Measurements from ENCODE around the gene CLN6. TPM values are rescaled to one million over a fixed set of nuclear protein-coding genes. Genes with fewer than 3 reads are reported as not detected.

Gene CLN6
- total and polyA plus RNA-seq, 2 experiments from 2014 or later, result 3.8 to 17.4 TPM

DNA sequence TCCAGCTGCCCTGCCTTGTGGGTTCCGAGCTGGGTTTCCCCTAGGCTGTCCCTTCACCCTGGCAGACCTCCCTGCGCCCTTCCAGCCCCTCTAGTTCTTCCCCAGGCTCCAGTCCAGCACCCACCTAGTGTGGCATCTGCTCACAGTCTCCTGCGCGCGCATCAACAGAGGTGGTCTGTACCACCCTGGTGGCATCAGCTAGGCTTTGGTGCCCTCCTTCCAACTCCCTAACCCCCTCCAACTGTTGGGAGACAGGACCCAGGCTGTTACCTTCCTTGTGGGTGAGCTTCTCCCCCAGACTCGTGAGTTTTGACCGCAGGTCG lies 32.4 kb downstream of the CLN6 start:
- Histone ChIP-seq H3F3A (ENCODE audit: insufficient read depth) (no peaks in the 10 kb centered on the region), H3K27me3 (replicated peaks; ENCODE audit: insufficient read depth) (no peaks in the 10 kb centered on the region), H3K27ac (no peak overlapping the region), H3K4me1 (ENCODE audit: insufficient read depth) (no peaks in the 10 kb centered on the region), H3K9ac (no peak overlapping the region), H2AFZ (no peak overlapping the region), H4K20me1 (ENCODE audit: insufficient read depth) (no peaks in the 10 kb centered on the region), H3K9me3 (ENCODE audit: low read depth) (no peaks in the 10 kb centered on the region), H3K4me2 (ENCODE audit: unreplicated experiment) (no peak overlapping the region), H3K36me3 (ENCODE audit: low read depth) (no peaks in the 10 kb centered on the region; the same call in 1 of the 2 replicates), H3K79me2 (ENCODE audit: insufficient read depth) (no peaks in the 10 kb centered on the region), H3K9me2 (ENCODE audit: insufficient read depth) (no peaks in the 10 kb centered on the region), H3K4me3 (no peak overlapping the region)
- 81 to 89% methylated on average over 8 of the region's 8 CpGs for WGBS, 2 experiments (ENCODE audit: low coverage in 1 of 2, low lambda C conversion rate in 2 of 2, missing lambda C conversion rate in 2 of 2)
- in situ Hi-C loops (cut with MboI), result no loop called here
- DNase-seq, result no peak
- TF ChIP-seq EZH2phosphoT487 (IDR thresholded peaks at IDR 0.05; ENCODE audit: insufficient read depth, low read depth) (no peak), EZH2 (IDR thresholded peaks at IDR 0.05; ENCODE audit: insufficient read depth, poor library complexity, severe bottlenecking) (no peak)

DNA sequence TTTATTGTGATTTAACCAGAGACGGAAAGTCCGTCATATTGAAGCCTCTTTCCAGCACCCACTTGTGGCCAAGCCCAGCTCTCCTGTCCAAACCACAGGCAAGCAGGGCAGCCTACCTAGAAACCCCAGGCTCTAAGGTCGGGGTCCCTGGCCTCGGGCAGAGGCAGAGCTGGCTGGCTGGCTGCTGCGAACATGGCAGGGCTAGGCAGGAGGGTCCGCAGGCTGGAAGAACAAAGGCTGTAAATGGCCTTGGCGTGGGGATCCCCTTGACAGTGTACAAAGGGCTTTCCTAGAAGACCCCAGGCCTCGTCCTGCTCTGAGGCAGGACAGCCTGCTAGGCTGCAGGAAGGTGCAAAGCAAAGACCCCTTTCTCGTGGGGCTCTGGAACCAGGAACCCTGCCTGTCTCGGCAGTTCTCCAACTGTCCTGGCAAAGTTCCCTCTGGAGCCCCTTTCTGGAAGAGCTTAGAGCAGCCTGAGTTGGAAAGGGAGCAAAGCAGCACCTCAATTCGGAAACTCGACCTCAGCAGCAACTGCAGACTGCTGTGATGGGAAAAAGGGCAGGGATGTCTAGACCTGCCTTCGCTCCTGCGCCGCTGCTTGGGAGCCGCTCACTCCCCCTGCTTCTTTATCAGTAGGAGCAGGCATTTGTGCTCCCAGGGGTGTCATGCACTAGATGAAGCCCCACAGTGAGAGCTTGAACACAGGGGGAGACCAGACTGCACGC lies 32.9 kb downstream of the CLN6 start:
- H3K36me3 ChIP-seq (ENCODE audit: low read depth), result peaks cover under 1% of the 10 kb centered on the region; the same call in 1 of the 2 replicates
- TF ChIP-seq EZH2phosphoT487 (IDR thresholded peaks at IDR 0.05; ENCODE audit: insufficient read depth, low read depth) (no peak), EZH2 (IDR thresholded peaks at IDR 0.05; ENCODE audit: insufficient read depth, poor library complexity, severe bottlenecking) (no peak)
- no peaks in the 10 kb centered on the region for H3K9me3 ChIP-seq (ENCODE audit: low read depth)
- 83 to 87% methylated on average over 17 of the region's 17 CpGs for WGBS, 2 experiments (ENCODE audit: low coverage in 1 of 2, low lambda C conversion rate in 2 of 2, missing lambda C conversion rate in 2 of 2)
- H3K27ac ChIP-seq, result no peak overlapping the region
- in situ Hi-C loops (cut with MboI), result no loop called here
- H3F3A ChIP-seq (ENCODE audit: insufficient read depth), result no peaks in the 10 kb centered on the region
- H3K79me2 ChIP-seq (ENCODE audit: insufficient read depth), result no peaks in the 10 kb centered on the region
- H3K4me3 ChIP-seq, result no peak overlapping the region
- no peak overlapping the region for H3K9ac ChIP-seq
- no peak overlapping the region for H3K4me2 ChIP-seq (ENCODE audit: unreplicated experiment)
- no peaks in the 10 kb centered on the region for H3K9me2 ChIP-seq (ENCODE audit: insufficient read depth)
- no peak for DNase-seq
- H2AFZ ChIP-seq, result no peak overlapping the region
- no peaks in the 10 kb centered on the region for H3K27me3 ChIP-seq (replicated peaks; ENCODE audit: insufficient read depth)
- no peaks in the 10 kb centered on the region for H3K4me1 ChIP-seq (ENCODE audit: insufficient read depth)
- H4K20me1 ChIP-seq (ENCODE audit: insufficient read depth), result no peaks in the 10 kb centered on the region

GRCh38 chr15:68195336-68196112 lies 34.0 kb downstream of the CLN6 start:
- H3K27ac ChIP-seq, result no peak overlapping the region
- H3K9ac ChIP-seq, result no peak overlapping the region
- H3K4me3 ChIP-seq, result no peak overlapping the region
- WGBS, 2 experiments (ENCODE audit: low coverage in 1 of 2, low lambda C conversion rate in 2 of 2, missing lambda C conversion rate in 2 of 2), result 84 to 89% methylated on average over 8 of the region's 8 CpGs
- H3F3A ChIP-seq (ENCODE audit: insufficient read depth), result no peaks in the 10 kb centered on the region
- H3K27me3 ChIP-seq (replicated peaks; ENCODE audit: insufficient read depth), result no peaks in the 10 kb centered on the region
- no peaks in the 10 kb centered on the region for H4K20me1 ChIP-seq (ENCODE audit: insufficient read depth)
- in situ Hi-C loops (cut with MboI), result no loop called here
- no peak overlapping the region for H2AFZ ChIP-seq
- peaks cover 8% of the 10 kb centered on the region; the same call in 1 of the 2 replicates for H3K36me3 ChIP-seq (ENCODE audit: low read depth)
- H3K9me2 ChIP-seq (ENCODE audit: insufficient read depth), result no peaks in the 10 kb centered on the region
- H3K79me2 ChIP-seq (ENCODE audit: insufficient read depth), result no peaks in the 10 kb centered on the region
- H3K4me2 ChIP-seq (ENCODE audit: unreplicated experiment), result no peak overlapping the region
- TF ChIP-seq EZH2phosphoT487 (IDR thresholded peaks at IDR 0.05; ENCODE audit: insufficient read depth, low read depth) (no peak), EZH2 (IDR thresholded peaks at IDR 0.05; ENCODE audit: insufficient read depth, poor library complexity, severe bottlenecking) (no peak)
- no peaks in the 10 kb centered on the region for H3K9me3 ChIP-seq (ENCODE audit: low read depth)
- DNase-seq, result no peak
- no peaks in the 10 kb centered on the region for H3K4me1 ChIP-seq (ENCODE audit: insufficient read depth)

- Histone ChIP-seq H3K4me3 (no peak overlapping the region), H3K9me2 (ENCODE audit: insufficient read depth) (no peaks in the 10 kb centered on the region), H3K79me2 (ENCODE audit: insufficient read depth) (no peaks in the 10 kb centered on the region), H4K20me1 (ENCODE audit: insufficient read depth) (no peaks in the 10 kb centered on the region), H3K27me3 (replicated peaks; ENCODE audit: insufficient read depth) (no peaks in the 10 kb centered on the region), H3K27ac (no peak overlapping the region), H3K9ac (no peak overlapping the region), H3K9me3 (ENCODE audit: low read depth) (no peaks in the 10 kb centered on the region), H3K36me3 (ENCODE audit: low read depth) (peaks cover 21% of the 10 kb centered on the region), H3K4me1 (ENCODE audit: insufficient read depth) (peaks cover 4% of the 10 kb centered on the region), H3F3A (ENCODE audit: insufficient read depth) (peaks cover 13% of the 10 kb centered on the region), H2AFZ (no peak overlapping the region), H3K4me2 (ENCODE audit: unreplicated experiment) (no peak overlapping the region)
- no peak for DNase-seq
- TF ChIP-seq EZH2phosphoT487 (IDR thresholded peaks at IDR 0.05; ENCODE audit: insufficient read depth, low read depth) (no peak), EZH2 (IDR thresholded peaks at IDR 0.05; ENCODE audit: insufficient read depth, poor library complexity, severe bottlenecking) (no peak)
- in situ Hi-C loops (cut with MboI), result no loop called here
- 80 to 81% methylated on average over 5 of the region's 5 CpGs for WGBS, 2 experiments (ENCODE audit: low coverage in 1 of 2, low lambda C conversion rate in 2 of 2, missing lambda C conversion rate in 2 of 2)
Measured at GRCh38 chr15:68192804-68193486, 36.6 kb downstream of the CLN6 start.

Measured in GM23248 (cell line).